Suprapubic skin (tissue), 3 donors: ENCODE data around the gene SENP2.

Experiments used
- CTCF ChIP-seq, 2 donors: fragments of 200-600 bp in 1 of 2; fragments of 450-650 bp in 1 of 2; sonication (generic) in 1 of 2; IDR thresholded peaks; one replicate each; pipeline ENCODE4 v1.5.1; 2016 to 2019; ENCODE audit warnings: antibody characterized with exemption in 2 of 2, mild to moderate bottlenecking in 1 of 2, moderate library complexity in 1 of 2
- POLR2A ChIP-seq, 2 donors: fragments of 450-650 bp; IDR thresholded peaks; one replicate each; pipeline ENCODE4 v1.6.1; 2017; ENCODE audit warnings: antibody characterized with exemption in 2 of 2, mild to moderate bottlenecking in 2 of 2, moderate library complexity in 2 of 2

GRCh38 chr3:185595526-185595925 lies 9.4 kb downstream of the SENP2 start:
- no peak for TF ChIP-seq CTCF (IDR thresholded peaks at IDR 0.05)
- TF ChIP-seq POLR2A (IDR thresholded peaks at IDR 0.05) = no peak
